WERI-Rb-1 (cell line): ENCODE measurements around the gene SH3RF1.

Experiments used
- DNase-seq: peaks from one replicate; pipeline ENCODE4 v3.0.0-alpha.2; 2020
- H3K27ac ChIP-seq: fragments of 250-450 bp; sonication (Bioruptor Pico); 2 replicates; pipeline ENCODE4 v1.5.1; 2020; ENCODE audit warnings: mild to moderate bottlenecking, moderate library complexity
- H3K27me3 ChIP-seq: fragments of 250-450 bp; sonication (Bioruptor Pico); 2 replicates; pipeline ENCODE4 v1.5.1; 2021; ENCODE audit warnings: mild to moderate bottlenecking, low read depth, moderate library complexity; ENCODE audit not compliant: insufficient read depth, severe bottlenecking
- H3K36me3 ChIP-seq: fragments of 250-450 bp; sonication (Bioruptor Pico); 2 replicates; pipeline ENCODE4 v1.5.1; 2020; ENCODE audit warnings: mild to moderate bottlenecking, moderate library complexity
- H3K4me3 ChIP-seq: 2 replicates; pipeline ENCODE4 v1.5.1; 2011; ENCODE audit warnings: low read depth, mild to moderate bottlenecking, control low read depth, low read length
- H3K9me3 ChIP-seq: fragments of 250-450 bp; sonication (Bioruptor Pico); 2 replicates; pipeline ENCODE4 v1.5.1; 2021; ENCODE audit warnings: mild to moderate bottlenecking, moderate library complexity; ENCODE audit not compliant: severe bottlenecking
- CTCF ChIP-seq: IDR thresholded peaks from 2 replicates; pipeline ENCODE4 v1.5.1; 2011; ENCODE audit warnings: low read depth, mild to moderate bottlenecking, control low read depth, inconsistent platforms, low read length

The SH3RF1 gene

GRCh38 chr4:169061386-169061785 is 209.4 kb downstream of the SH3RF1 start:
- TF ChIP-seq CTCF, result no peak
- Histone ChIP-seq H3K4me3 (no peak overlapping the region), H3K27me3 (no peaks in the 10 kb centered on the region), H3K27ac (no peak overlapping the region), H3K36me3 (no peaks in the 10 kb centered on the region), H3K9me3 (no peaks in the 10 kb centered on the region)
- DNase-seq, result no peak

- no peak overlapping the region for H3K27ac ChIP-seq
- H3K4me3 ChIP-seq, result no peak overlapping the region
- DNase-seq, result no peak
Measured at GRCh38 chr4:169060391-169061091, 210.2 kb downstream of the SH3RF1 start.

GRCh38 chr4:169059306-169060211 is 211.2 kb downstream of the SH3RF1 start:
- DNase-seq, result no peak
- no peaks in the 10 kb centered on the region for H3K36me3 ChIP-seq
- no peak overlapping the region for H3K4me3 ChIP-seq
- H3K27ac ChIP-seq, result no peak overlapping the region
- H3K9me3 ChIP-seq, result no peaks in the 10 kb centered on the region
- TF ChIP-seq CTCF, result no peak
- H3K27me3 ChIP-seq, result no peaks in the 10 kb centered on the region

More at GRCh38 chr4:169060391-169061091, 210.2 kb downstream of the SH3RF1 start:
- no peaks in the 10 kb centered on the region for H3K9me3 ChIP-seq
- H3K36me3 ChIP-seq, result no peaks in the 10 kb centered on the region
- H3K27me3 ChIP-seq, result no peaks in the 10 kb centered on the region
- TF ChIP-seq CTCF, result no peak

GRCh38 chr4:169058312-169058711 is 212.4 kb downstream of the SH3RF1 start:
- Histone ChIP-seq H3K36me3 (no peaks in the 10 kb centered on the region), H3K27ac (no peak overlapping the region), H3K4me3 (no peak overlapping the region), H3K27me3 (no peaks in the 10 kb centered on the region), H3K9me3 (no peaks in the 10 kb centered on the region)
- no peak for TF ChIP-seq CTCF
- DNase-seq, result no peak

GRCh38 chr4:169054879-169055278 is 215.9 kb downstream of the SH3RF1 start:
- Histone ChIP-seq H3K4me3 (no peak overlapping the region), H3K36me3 (no peaks in the 10 kb centered on the region), H3K27me3 (no peaks in the 10 kb centered on the region), H3K9me3 (no peaks in the 10 kb centered on the region), H3K27ac (no peak overlapping the region)
- no peak for DNase-seq
- TF ChIP-seq CTCF, result no peak
